ENCODE results near the gene SNPH.
"Not testable (repeated sequence)": the region's sequence is repeated elsewhere in the genome, so short reads cannot be mapped to it uniquely, and the experiment has no call there.

SNPH gene

GRCh38 chr20:1266167-1266973 is at the start of gene SNPH:
SNPH (plus strand) TSS chr20:1266294; CDS start chr20:1296240, 29,946 bp downstream.
- Mint-ChIP-seq H3K4me3 (peak within 1 kb of the TSS; percentile 86), H3K27me3 (no peaks in the 10 kb centered on the region), H3K4me1 (peaks cover 43% of the 10 kb centered on the region), H3K9me3 (peaks cover 4% of the 10 kb centered on the region), H3K27ac (peak within 1 kb of the TSS; percentile 83), H3K36me3 (ENCODE audit: low read depth) (peaks cover 3% of the 10 kb centered on the region)
- DNase-seq (peak; percentile 69), ATAC-seq (peak; percentile 88)

- H3K4me1 Mint-ChIP-seq = peaks cover 38% of the 10 kb centered on the region
- not testable (repeated sequence) for H3K27me3 Mint-ChIP-seq; H3K36me3 Mint-ChIP-seq (ENCODE audit: low read depth); ATAC-seq; DNase-seq; H3K9me3 Mint-ChIP-seq; H3K4me3 Mint-ChIP-seq; H3K27ac Mint-ChIP-seq
Measured at GRCh38 chr20:1216527-1217427, 49.3 kb upstream of the SNPH start.

GRCh38 chr20:1222750-1223149 is 43.3 kb upstream of the SNPH start:
- H3K9me3 Mint-ChIP-seq; H3K27ac Mint-ChIP-seq; H3K4me3 Mint-ChIP-seq; H3K36me3 Mint-ChIP-seq (ENCODE audit: low read depth); DNase-seq; ATAC-seq: not testable (repeated sequence)
- H3K27me3 Mint-ChIP-seq = peaks cover 13% of the 10 kb centered on the region
- peaks cover 15% of the 10 kb centered on the region for H3K4me1 Mint-ChIP-seq

GRCh38 chr20:1224205-1224890 is 41.7 kb upstream of the SNPH start:
- ATAC-seq (no peak), DNase-seq (no peak)
- Mint-ChIP-seq H3K9me3 (peaks cover 8% of the 10 kb centered on the region), H3K36me3 (ENCODE audit: low read depth) (no peaks in the 10 kb centered on the region), H3K4me1 (peaks cover 13% of the 10 kb centered on the region), H3K27ac (no peak overlapping the region), H3K4me3 (peak overlapping the region; percentile 33), H3K27me3 (peaks cover 20% of the 10 kb centered on the region)

- ATAC-seq (peak; percentile 60), DNase-seq (no peak)
- peaks cover 26% of the 10 kb centered on the region for H3K27me3 Mint-ChIP-seq
- H3K4me3 Mint-ChIP-seq = peak overlapping the region; percentile 65
- no peak overlapping the region for H3K27ac Mint-ChIP-seq
- H3K9me3 Mint-ChIP-seq = peaks cover 8% of the 10 kb centered on the region
- peaks cover 13% of the 10 kb centered on the region for H3K4me1 Mint-ChIP-seq
- H3K36me3 Mint-ChIP-seq (ENCODE audit: low read depth) = no peaks in the 10 kb centered on the region
Measured at GRCh38 chr20:1225263-1225782, 40.8 kb upstream of the SNPH start.

- Mint-ChIP-seq H3K27me3 (peaks cover 29% of the 10 kb centered on the region), H3K27ac (no peak within 1 kb of the TSS)
Measured at GRCh38 chr20:1225783-1226654, 40.1 kb upstream of the SNPH start, which contains the start of gene RAD21L1. RAD21L1 (plus strand) TSS chr20:1226044; CDS start chr20:1228454, 2,410 bp downstream.

GRCh38 chr20:1229541-1229940 is 36.6 kb upstream of the SNPH start:
- ATAC-seq (no peak), DNase-seq (no peak)
- no peaks in the 10 kb centered on the region for H3K36me3 Mint-ChIP-seq (ENCODE audit: low read depth)
- H3K27ac Mint-ChIP-seq = no peak overlapping the region
- no peak overlapping the region for H3K4me3 Mint-ChIP-seq
- peaks cover 32% of the 10 kb centered on the region for H3K27me3 Mint-ChIP-seq
- peaks cover under 1% of the 10 kb centered on the region for H3K9me3 Mint-ChIP-seq
- H3K4me1 Mint-ChIP-seq = peaks cover 13% of the 10 kb centered on the region

More at GRCh38 chr20:1225783-1226654, 40.1 kb upstream of the SNPH start, which contains the start of gene RAD21L1:
- H3K36me3 Mint-ChIP-seq (ENCODE audit: low read depth) = no peaks in the 10 kb centered on the region
- DNase-seq (peak; percentile 76), ATAC-seq (peak; percentile 69)
- peaks cover 13% of the 10 kb centered on the region for H3K4me1 Mint-ChIP-seq
- peak within 1 kb of the TSS; percentile 79 for H3K4me3 Mint-ChIP-seq
- peaks cover 8% of the 10 kb centered on the region for H3K9me3 Mint-ChIP-seq

- H3K36me3 Mint-ChIP-seq (ENCODE audit: low read depth) = no peaks in the 10 kb centered on the region
- H3K4me3 Mint-ChIP-seq = no peak overlapping the region
- DNase-seq (no peak), ATAC-seq (no peak)
- H3K27me3 Mint-ChIP-seq = peaks cover 24% of the 10 kb centered on the region
- no peak overlapping the region for H3K27ac Mint-ChIP-seq
- H3K4me1 Mint-ChIP-seq = peaks cover under 1% of the 10 kb centered on the region
- H3K9me3 Mint-ChIP-seq = no peaks in the 10 kb centered on the region
Measured at GRCh38 chr20:1232286-1233111, 33.6 kb upstream of the SNPH start.

- no peaks in the 10 kb centered on the region for H3K36me3 Mint-ChIP-seq (ENCODE audit: low read depth)
- H3K4me3 Mint-ChIP-seq = no peak overlapping the region
- H3K27ac Mint-ChIP-seq = no peak overlapping the region
- ATAC-seq (no peak), DNase-seq (no peak)
- H3K9me3 Mint-ChIP-seq = no peaks in the 10 kb centered on the region
- peaks cover 6% of the 10 kb centered on the region for H3K27me3 Mint-ChIP-seq
- H3K4me1 Mint-ChIP-seq = no peaks in the 10 kb centered on the region
Measured at GRCh38 chr20:1240549-1240948, 25.5 kb upstream of the SNPH start.

GRCh38 chr20:1241456-1241855 is 24.6 kb upstream of the SNPH start:
- peaks cover 6% of the 10 kb centered on the region for H3K27me3 Mint-ChIP-seq
- H3K36me3 Mint-ChIP-seq (ENCODE audit: low read depth) = no peaks in the 10 kb centered on the region
- H3K4me3 Mint-ChIP-seq = no peak overlapping the region
- no peaks in the 10 kb centered on the region for H3K9me3 Mint-ChIP-seq
- DNase-seq (no peak), ATAC-seq (no peak)
- H3K27ac Mint-ChIP-seq = no peak overlapping the region
- no peaks in the 10 kb centered on the region for H3K4me1 Mint-ChIP-seq

GRCh38 chr20:1242099-1242498 is 24.0 kb upstream of the SNPH start:
- H3K36me3 Mint-ChIP-seq (ENCODE audit: low read depth) = no peaks in the 10 kb centered on the region
- DNase-seq (no peak), ATAC-seq (no peak)
- H3K27me3 Mint-ChIP-seq = peaks cover 6% of the 10 kb centered on the region
- H3K4me1 Mint-ChIP-seq = no peaks in the 10 kb centered on the region
- no peaks in the 10 kb centered on the region for H3K9me3 Mint-ChIP-seq
- H3K4me3 Mint-ChIP-seq = no peak overlapping the region
- H3K27ac Mint-ChIP-seq = no peak overlapping the region

- ATAC-seq = no peak
- H3K36me3 Mint-ChIP-seq (ENCODE audit: low read depth) = no peaks in the 10 kb centered on the region
- peaks cover 6% of the 10 kb centered on the region for H3K27me3 Mint-ChIP-seq
- DNase-seq = no peak
- H3K27ac Mint-ChIP-seq = no peak overlapping the region
- H3K4me3 Mint-ChIP-seq = no peak overlapping the region
- no peaks in the 10 kb centered on the region for H3K4me1 Mint-ChIP-seq
- no peaks in the 10 kb centered on the region for H3K9me3 Mint-ChIP-seq
Measured at GRCh38 chr20:1242530-1242929, 23.6 kb upstream of the SNPH start.

GRCh38 chr20:1245578-1245977 is 20.5 kb upstream of the SNPH start:
- H3K27me3 Mint-ChIP-seq = peaks cover 2% of the 10 kb centered on the region
- H3K36me3 Mint-ChIP-seq (ENCODE audit: low read depth) = no peaks in the 10 kb centered on the region
- no peak for ATAC-seq
- H3K4me1 Mint-ChIP-seq = no peaks in the 10 kb centered on the region
- DNase-seq = no peak
- H3K9me3 Mint-ChIP-seq = no peaks in the 10 kb centered on the region
- no peak overlapping the region for H3K27ac Mint-ChIP-seq
- H3K4me3 Mint-ChIP-seq = no peak overlapping the region

All from activated naive CD8-positive, alpha-beta T cell treated with anti-CD3 and anti-CD28 coated beads, Interleukin-2, amount 50 U/mL, for 24 hours (primary cell).